H9 (cell line): ENCODE results near the gene PLXNC1. TPM values are rescaled to one million over a fixed set of nuclear protein-coding genes. Genes with fewer than 3 reads are reported as not detected.

Experiments
- DNase-seq: peaks from one replicate; pipeline ENCODE4 v3.0.0-alpha.2; 2017
- H2AFZ ChIP-seq: one replicate; pipeline ENCODE4 v1.6.1; 2013; ENCODE audit warnings: mild to moderate bottlenecking, low read length, control low read depth, moderate library complexity
- H2AK5ac ChIP-seq: 2 replicates; pipeline ENCODE4 v1.6.1; 2013; ENCODE audit warnings: low read length, control low read depth, mixed read lengths; ENCODE audit not compliant: insufficient read length
- H2BK120ac ChIP-seq: one replicate; pipeline ENCODE4 v1.6.1; 2013; ENCODE audit warnings: low read depth, mild to moderate bottlenecking, low read length, control low read depth, inconsistent platforms; ENCODE audit not compliant: poor library complexity, severe bottlenecking
- H2BK12ac ChIP-seq: 2 replicates; pipeline ENCODE4 v1.6.1; 2013; ENCODE audit warnings: low read length, control low read depth, mixed read lengths, low read depth; ENCODE audit not compliant: insufficient read length
- H2BK15ac ChIP-seq: 2 replicates; pipeline ENCODE4 v1.6.1; 2013; ENCODE audit warnings: low read depth, low read length, control low read depth
- H2BK20ac ChIP-seq: one replicate; pipeline ENCODE4 v1.6.1; 2013; ENCODE audit warnings: low read depth, mild to moderate bottlenecking, low read length, control low read depth, inconsistent platforms; ENCODE audit not compliant: poor library complexity, severe bottlenecking
- H2BK5ac ChIP-seq: 2 replicates; pipeline ENCODE4 v1.6.1; 2013; ENCODE audit warnings: low read length, control low read depth, mixed read lengths; ENCODE audit not compliant: insufficient read length
- H3K14ac ChIP-seq: 2 replicates; pipeline ENCODE4 v1.6.1; 2013; ENCODE audit warnings: low read length, control low read depth; ENCODE audit not compliant: insufficient read depth
- H3K18ac ChIP-seq: 2 replicates; pipeline ENCODE4 v1.6.1; 2013; ENCODE audit warnings: low read depth, mild to moderate bottlenecking, mixed read lengths, low read length, control low read depth; ENCODE audit not compliant: insufficient read length
- H3K23ac ChIP-seq: 2 replicates; pipeline ENCODE4 v1.6.1; 2013; ENCODE audit warnings: low read length, control low read depth, mixed read lengths, low read depth; ENCODE audit not compliant: insufficient read length
- H3K23me2 ChIP-seq: 2 replicates; pipeline ENCODE4 v1.6.1; 2013; ENCODE audit warnings: low read depth, mild to moderate bottlenecking, mixed read lengths, low read length, control low read depth; ENCODE audit not compliant: insufficient read length, poor library complexity, severe bottlenecking
- H3K27ac ChIP-seq: 2 replicates; pipeline ENCODE4 v1.5.1; 2013; ENCODE audit warnings: low read length, control low read depth, mixed read lengths, low read depth; ENCODE audit not compliant: insufficient read length
- H3K27me3 ChIP-seq: 2 replicates; pipeline ENCODE4 v1.6.1; 2013; ENCODE audit warnings: low read length, control low read depth, inconsistent platforms; ENCODE audit not compliant: insufficient read depth
- H3K4ac ChIP-seq: 2 replicates; pipeline ENCODE4 v1.6.1; 2013; ENCODE audit warnings: low read depth, mild to moderate bottlenecking, control low read depth, inconsistent platforms, low read length, moderate library complexity
- H3K4me1 ChIP-seq: 2 replicates; pipeline ENCODE4 v1.6.1; 2013; ENCODE audit warnings: low read length, control low read depth, inconsistent platforms; ENCODE audit not compliant: insufficient read depth
- H3K4me2 ChIP-seq: 2 replicates; pipeline ENCODE4 v1.6.1; 2013; ENCODE audit warnings: low read length, control low read depth, mixed read lengths; ENCODE audit not compliant: insufficient read length, insufficient read depth
- H3K56ac ChIP-seq: 2 replicates; pipeline ENCODE4 v1.6.1; 2013; ENCODE audit warnings: low read depth, mild to moderate bottlenecking, mixed read lengths, low read length, control low read depth; ENCODE audit not compliant: insufficient read length
- H3K79me1 ChIP-seq: 2 replicates; pipeline ENCODE4 v1.6.1; 2013; ENCODE audit warnings: low read depth, mild to moderate bottlenecking, moderate library complexity, low read length, control low read depth, inconsistent platforms; ENCODE audit not compliant: insufficient read depth, poor library complexity, severe bottlenecking
- H3K79me2 ChIP-seq: 2 replicates; pipeline ENCODE4 v1.6.1; 2013; ENCODE audit warnings: low read length, control low read depth, inconsistent platforms; ENCODE audit not compliant: insufficient read depth
- H3K9ac ChIP-seq: 2 replicates; pipeline ENCODE4 v1.6.1; 2013; ENCODE audit warnings: low read length, control low read depth, mixed read lengths; ENCODE audit not compliant: insufficient read length; ENCODE audit errors: extremely low read depth
- H3K9me3 ChIP-seq: one replicate; pipeline ENCODE4 v1.6.1; 2013; ENCODE audit warnings: low read depth, low read length, inconsistent platforms; ENCODE audit not compliant: control insufficient read depth
- H3T11ph ChIP-seq: one replicate; pipeline ENCODE4 v1.6.1; 2013; ENCODE audit warnings: mild to moderate bottlenecking, low read length, control low read depth, inconsistent platforms
- H4K20me1 ChIP-seq: one replicate; pipeline ENCODE4 v1.6.1; 2013; ENCODE audit not compliant: control insufficient read depth, insufficient read length, insufficient read depth
- H4K5ac ChIP-seq: 2 replicates; pipeline ENCODE4 v1.6.1; 2013; ENCODE audit warnings: low read depth, mild to moderate bottlenecking, mixed read lengths, low read length, control low read depth; ENCODE audit not compliant: insufficient read length
- H4K8ac ChIP-seq: replicated peaks from 2 replicates; pipeline ENCODE4 v1.6.1; 2013; ENCODE audit warnings: low read length, control low read depth, mixed read lengths, low read depth; ENCODE audit not compliant: insufficient read length
- H4K91ac ChIP-seq: 2 replicates; pipeline ENCODE4 v1.6.1; 2013; ENCODE audit warnings: low read depth, mild to moderate bottlenecking, moderate library complexity, mixed read lengths, low read length, control low read depth; ENCODE audit not compliant: insufficient read length
- H3K27ac Mint-ChIP-seq, 3 experiments: 2 replicates in 2 of 3; 3 replicates in 1 of 3; pipeline ENCODE4 v1.8.0; 2020 to 2021; ENCODE audit warnings: mixed read lengths in 3 of 3, mild to moderate bottlenecking in 1 of 3, moderate library complexity in 1 of 3
- H3K27me3 Mint-ChIP-seq: 2 replicates; pipeline ENCODE4 v1.8.0; 2021; ENCODE audit warnings: low read depth, mild to moderate bottlenecking, moderate library complexity, mixed read lengths
- H3K36me3 Mint-ChIP-seq, 3 experiments: 2 replicates in 2 of 3; 3 replicates in 1 of 3; pipeline ENCODE4 v1.8.0; 2020 to 2021; ENCODE audit warnings: low read depth in 3 of 3, mixed read lengths in 3 of 3; ENCODE audit not compliant: insufficient read depth in 1 of 3
- H3K4me1 Mint-ChIP-seq, 2 experiments: 2 replicates each; pipeline ENCODE4 v1.8.0; 2020; ENCODE audit warnings: mixed read lengths in 2 of 2
- H3K4me3 Mint-ChIP-seq, 2 experiments: 2 replicates in 1 of 2; 3 replicates in 1 of 2; pipeline ENCODE4 v1.8.0; 2020 to 2021; ENCODE audit warnings: mild to moderate bottlenecking in 2 of 2, mixed read lengths in 2 of 2, moderate library complexity in 1 of 2
- H3K9me3 Mint-ChIP-seq, 2 experiments: 2 replicates in 1 of 2; 3 replicates in 1 of 2; pipeline ENCODE4 v1.8.0; 2020; ENCODE audit warnings: mild to moderate bottlenecking in 2 of 2, mixed read lengths in 2 of 2, moderate library complexity in 1 of 2
- CTCF ChIP-seq: fragments of 200-600 bp; sonication (generic); conservative IDR thresholded peaks from 3 replicates; pipeline ENCODE4 v1.8.0; 2021; ENCODE audit warnings: antibody characterized with exemption, mild to moderate bottlenecking
- WGBS: extraction: QIAGEN DNeasy Blood & Tissue Kit; methylation state at CpG from one replicate; pipeline ENCODE4 v1.1.7; 2013; ENCODE audit warnings: missing lambda C conversion rate, low lambda C conversion rate, mixed read lengths; ENCODE audit not compliant: insufficient read length; ENCODE audit errors: extremely low coverage; 5-methylcytosine and 5-hydroxymethylcytosine counted together
- total RNA-seq: library from RNA; stranded (reverse); gene quantifications from 2 replicates; pipeline ENCODE4 v1.2.1, GENCODE V29; 2021

Gene PLXNC1
- total RNA-seq, 1 experiment from 2014 or later: 1.2 TPM

- no peak overlapping the region for H3K4me3 Mint-ChIP-seq
Measured at GRCh38 chr12:94229902-94230301, 81.5 kb downstream of the PLXNC1 start.

More at GRCh38 chr12:94229902-94230301, 81.5 kb downstream of the PLXNC1 start:
- Histone ChIP-seq H2AFZ (no peak overlapping the region), H2AK5ac (no peak overlapping the region), H4K91ac (no peak overlapping the region), H4K8ac (no peak overlapping the region), H4K5ac (no peak overlapping the region), H3K4me2 (no peak overlapping the region), H3K56ac (no peak overlapping the region), H3K9ac (no peak overlapping the region), H3K27ac (no peak overlapping the region), H3K4me1 (peaks cover 2% of the 10 kb centered on the region; the same call in 1 of the 2 replicates), H3K9me3 (no peaks in the 10 kb centered on the region), H2BK120ac (no peak overlapping the region), H4K20me1 (no peaks in the 10 kb centered on the region), H3K14ac (no peak overlapping the region), H2BK5ac (no peak overlapping the region), H3K27me3 (no peaks in the 10 kb centered on the region), H3K23ac (no peak overlapping the region), H2BK20ac (no peak overlapping the region), H3T11ph (no peak overlapping the region), H2BK12ac (no peak overlapping the region), H3K18ac (no peak overlapping the region), H3K4ac (no peak overlapping the region), H3K79me1 (no peaks in the 10 kb centered on the region), H2BK15ac (no peak overlapping the region), H3K79me2 (no peaks in the 10 kb centered on the region), H3K23me2 (no peaks in the 10 kb centered on the region)
- Mint-ChIP-seq H3K27me3 (peaks cover 3% of the 10 kb centered on the region; the same call in 1 of the 2 replicates), H3K9me3 (no peaks in the 10 kb centered on the region; a peak in 1 of 5 replicates), H3K36me3 (no peaks in the 10 kb centered on the region), H3K4me1 (peaks cover 11 to 23% of the 10 kb centered on the region in 2 experiments), H3K27ac (no peak overlapping the region)
- no peak for DNase-seq
- WGBS: no CpG with 5 or more reads among the region's 4 CpGs
- TF ChIP-seq CTCF: no peak
